ENCODE results near the gene RNPS1.

Gene RNPS1

GRCh38 chr16:2237493-2238149 is 30.3 kb downstream of the RNPS1 start:
- no peak for DNase-seq (ENCODE audit: low read depth)
- TF ChIP-seq CTCF (IDR thresholded peaks at IDR 0.05; ENCODE audit: low read depth, low read length) (no peak), MYC (IDR thresholded peaks at IDR 0.05; ENCODE audit: low read depth, low read length) (no peak)

GRCh38 chr16:2237102-2237482 is 30.8 kb downstream of the RNPS1 start:
- DNase-seq (ENCODE audit: low read depth), result no peak
- no peak overlapping the region for H3K4me3 ChIP-seq (ENCODE audit: low read depth, low read length)
- TF ChIP-seq MYC (IDR thresholded peaks at IDR 0.05; ENCODE audit: low read depth, low read length) (no peak), CTCF (IDR thresholded peaks at IDR 0.05; ENCODE audit: low read depth, low read length) (no peak), MAX (IDR thresholded peaks at IDR 0.05; ENCODE audit: low read depth, low read length) (no peak), POLR2A (IDR thresholded peaks at IDR 0.05; ENCODE audit: extremely low read depth, insufficient read length) (no peak)

More at GRCh38 chr16:2237493-2238149, 30.3 kb downstream of the RNPS1 start:
- H3K4me3 ChIP-seq (ENCODE audit: low read depth, low read length), result no peak overlapping the region

- no peak for TF ChIP-seq MAX (IDR thresholded peaks at IDR 0.05; ENCODE audit: low read depth, low read length)
- TF ChIP-seq MYC (IDR thresholded peaks at IDR 0.05; ENCODE audit: low read depth, low read length), result no peak
- no peak for TF ChIP-seq POLR2A (IDR thresholded peaks at IDR 0.05; ENCODE audit: extremely low read depth, insufficient read length)
- TF ChIP-seq CTCF (IDR thresholded peaks at IDR 0.05; ENCODE audit: low read depth, low read length), result no peak
- no peak for DNase-seq (ENCODE audit: low read depth)
- H3K4me3 ChIP-seq (ENCODE audit: low read depth, low read length), result no peak within 1 kb of the TSS
Observed at GRCh38 chr16:2236337-2237101, 31.4 kb downstream of the RNPS1 start, which contains the start of gene DNASE1L2. Gene DNASE1L2 (plus strand): TSS chr16:2236444. CDS start chr16:2236817, 373 bp downstream.

GRCh38 chr16:2235695-2236336 is 32.1 kb downstream of the RNPS1 start:
- no peak overlapping the region for H3K4me3 ChIP-seq (ENCODE audit: low read depth, low read length)
- no peak for DNase-seq (ENCODE audit: low read depth)
- TF ChIP-seq POLR2A (IDR thresholded peaks at IDR 0.05; ENCODE audit: extremely low read depth, insufficient read length) (no peak), MAX (IDR thresholded peaks at IDR 0.05; ENCODE audit: low read depth, low read length) (no peak), CTCF (IDR thresholded peaks at IDR 0.05; ENCODE audit: low read depth, low read length) (no peak), MYC (IDR thresholded peaks at IDR 0.05; ENCODE audit: low read depth, low read length) (no peak)

GRCh38 chr16:2235234-2235651 is 32.7 kb downstream of the RNPS1 start:
- TF ChIP-seq POLR2A (IDR thresholded peaks at IDR 0.05; ENCODE audit: extremely low read depth, insufficient read length) (no peak), MYC (IDR thresholded peaks at IDR 0.05; ENCODE audit: low read depth, low read length) (no peak), CTCF (IDR thresholded peaks at IDR 0.05; ENCODE audit: low read depth, low read length) (no peak), MAX (IDR thresholded peaks at IDR 0.05; ENCODE audit: low read depth, low read length) (no peak)
- DNase-seq (ENCODE audit: low read depth), result no peak
- no peak overlapping the region for H3K4me3 ChIP-seq (ENCODE audit: low read depth, low read length)

All from NB4 (cell line).